Omental fat pad (tissue), 4 donors: Measurements from ENCODE around the gene TRIM40. TPM values are rescaled to one million over a fixed set of nuclear protein-coding genes. Genes with fewer than 3 reads are reported as not detected.
"Not testable (repeated sequence)": the region's sequence is repeated elsewhere in the genome, so short reads cannot be mapped to it uniquely, and the experiment has no call there.

Experiments
- ATAC-seq: fragments of 150-250 bp; one replicate; pipeline ENCODE4 v1.9.1; 2016; ENCODE audit warnings: mild to moderate bottlenecking, moderate library complexity; ENCODE audit not compliant: low FRiP score
- DNase-seq: peaks from one replicate; pipeline ENCODE4 v3.0.0-alpha.2; 2019; ENCODE audit warnings: low spot score
- CTCF ChIP-seq, 3 donors: fragments of 450-650 bp; IDR thresholded peaks; one replicate each; pipeline ENCODE4 v1.5.1; 2016 to 2017; ENCODE audit warnings: antibody characterized with exemption in 3 of 3, mild to moderate bottlenecking in 3 of 3, moderate library complexity in 2 of 3
- total RNA-seq, 4 donors: library from RNA; depleted of rRNA; stranded (reverse); fragments of >200 nt; gene quantifications; one replicate each; pipeline ENCODE4 v1.1.0, GENCODE V29; 2016

TRIM40 gene
- total RNA-seq, 4 donors from 2014 or later, result not detected

GRCh38 chr6:30164714-30165113 is 28.8 kb downstream of the TRIM40 start:
- no peak for ATAC-seq
- no peak for TF ChIP-seq CTCF (IDR thresholded peaks at IDR 0.05)
- DNase-seq, result no peak

- DNase-seq, ATAC-seq: not testable (repeated sequence)
These were observed 29.3 kb downstream of the TRIM40 start for GRCh38 chr6:30165238-30165637.

GRCh38 chr6:30167101-30167500 is 31.2 kb downstream of the TRIM40 start:
- no peak for ATAC-seq
- no peak for DNase-seq

GRCh38 chr6:30168741-30169140 is 32.8 kb downstream of the TRIM40 start:
- ATAC-seq (no peak), DNase-seq (no peak)
- no peak for TF ChIP-seq CTCF (IDR thresholded peaks at IDR 0.05)

More at GRCh38 chr6:30167101-30167500, 31.2 kb downstream of the TRIM40 start:
- no peak for TF ChIP-seq CTCF (IDR thresholded peaks at IDR 0.05)

GRCh38 chr6:30169658-30170614 is 34.0 kb downstream of the TRIM40 start:
- DNase-seq (no peak), ATAC-seq (peak; percentile 64)

GRCh38 chr6:30171677-30172471 is 35.9 kb downstream of the TRIM40 start:
- DNase-seq (no peak), ATAC-seq (no peak)
- no peak for TF ChIP-seq CTCF (IDR thresholded peaks at IDR 0.05)

More at GRCh38 chr6:30169658-30170614, 34.0 kb downstream of the TRIM40 start:
- TF ChIP-seq CTCF (IDR thresholded peaks at IDR 0.05), result peak in 1 of 3 donors; percentile 38

- ATAC-seq (no peak), DNase-seq (no peak)
- TF ChIP-seq CTCF (IDR thresholded peaks at IDR 0.05), result no peak
These were observed 36.7 kb downstream of the TRIM40 start for GRCh38 chr6:30172681-30173080.
